HepG2 (cell line): ENCODE measurements around the gene FOSL2. TPM values are rescaled to one million over a fixed set of nuclear protein-coding genes. Genes with fewer than 3 reads are reported as not detected.

Experiments
- ATF7 ChIP-seq, 2 experiments: fragments of 450-650 bp in 1 of 2; sonication (generic) in 1 of 2; formaldehyde crosslinking in 1 of 2; IDR thresholded peaks; 2 replicates each; pipeline versions ENCODE4 v1.4.0 to v1.6.1; 2016 to 2020; ENCODE audit warnings: antibody characterized with exemption in 1 of 2, mild to moderate bottlenecking in 1 of 2, missing genetic modification reagents in 1 of 2
- CENPT ChIP-seq: sonication (generic); formaldehyde crosslinking; IDR thresholded peaks from 2 replicates; pipeline ENCODE4 v1.8.0; 2022; ENCODE audit warnings: low read depth, mild to moderate bottlenecking, moderate library complexity, missing genetic modification reagents
- FOXO1 ChIP-seq: sonication (generic); formaldehyde crosslinking; IDR thresholded peaks from 2 replicates; pipeline ENCODE4 v1.4.0; 2020; ENCODE audit warnings: missing genetic modification reagents
- HOXA5 ChIP-seq: sonication (generic); formaldehyde crosslinking; IDR thresholded peaks from 2 replicates; pipeline ENCODE4 v1.4.0; 2020; ENCODE audit warnings: missing genetic modification reagents
- KLF16 ChIP-seq, 2 experiments: sonication (generic) in 1 of 2; formaldehyde crosslinking in 1 of 2; IDR thresholded peaks; 2 replicates each; pipeline versions ENCODE4 v1.6.1 to v1.8.0; 2016 to 2023; ENCODE audit warnings: missing genetic modification reagents in 2 of 2, missing compliant biosample characterization in 1 of 2
- MAFK ChIP-seq, 2 experiments: IDR thresholded peaks in 1 of 2; conservative IDR thresholded peaks in 1 of 2; 2 replicates each; pipeline ENCODE4 v1.6.1; 2011; ENCODE audit warnings: improper control_type of control experiment in 2 of 2, low read length in 2 of 2
- MTERF4 ChIP-seq: sonication (generic); formaldehyde crosslinking; IDR thresholded peaks from 2 replicates; pipeline ENCODE4 v1.8.0; 2023; ENCODE audit warnings: mild to moderate bottlenecking, missing genetic modification reagents
- NR3C1 ChIP-seq: sonication (generic); formaldehyde crosslinking; IDR thresholded peaks from 2 replicates; pipeline ENCODE4 v1.4.0; 2020; ENCODE audit warnings: missing genetic modification reagents
- RAD21 ChIP-seq: fragments of 450-650 bp; formaldehyde crosslinking; IDR thresholded peaks from 2 replicates; pipeline ENCODE4 v1.5.0; 2020; ENCODE audit warnings: mild to moderate bottlenecking
- SATB2 ChIP-seq: sonication (generic); formaldehyde crosslinking; IDR thresholded peaks from 2 replicates; pipeline ENCODE4 v1.5.0; 2020; ENCODE audit warnings: missing genetic modification reagents
- SOX13 ChIP-seq, 3 experiments: fragments of 450-650 bp in 1 of 3; sonication (generic) in 1 of 3; formaldehyde crosslinking in 1 of 3; IDR thresholded peaks in 2 of 3; conservative IDR thresholded peaks in 1 of 3; 2 replicates each; pipeline versions ENCODE4 v1.5.0 to v1.6.1; 2016 to 2020; ENCODE audit warnings: antibody characterized with exemption in 1 of 3, mild to moderate bottlenecking in 1 of 3, missing compliant biosample characterization in 1 of 3, missing genetic modification reagents in 1 of 3, moderate library complexity in 1 of 3
- ZBED4 ChIP-seq: sonication (generic); formaldehyde crosslinking; IDR thresholded peaks from 2 replicates; pipeline ENCODE4 v1.4.0; 2020; ENCODE audit warnings: missing genetic modification reagents, borderline replicate concordance
- ZBTB4 ChIP-seq: sonication (generic); formaldehyde crosslinking; IDR thresholded peaks from 2 replicates; pipeline ENCODE4 v1.4.0; 2020; ENCODE audit warnings: missing genetic modification reagents, mild to moderate bottlenecking, borderline replicate concordance
- ZNF101 ChIP-seq: sonication (generic); formaldehyde crosslinking; IDR thresholded peaks from 2 replicates; pipeline ENCODE4 v1.4.0; 2020; ENCODE audit warnings: mild to moderate bottlenecking, low read depth, missing genetic modification reagents, borderline replicate concordance
- ZNF260 ChIP-seq: sonication (generic); formaldehyde crosslinking; IDR thresholded peaks from 2 replicates; pipeline ENCODE4 v1.4.0; 2020; ENCODE audit warnings: missing genetic modification reagents, low read depth, mild to moderate bottlenecking, borderline replicate concordance
- ZNF574 ChIP-seq: sonication (generic); formaldehyde crosslinking; IDR thresholded peaks from 2 replicates; pipeline ENCODE4 v1.4.0; 2020; ENCODE audit warnings: missing genetic modification reagents
- ZNF724P ChIP-seq: sonication (generic); formaldehyde crosslinking; IDR thresholded peaks from 2 replicates; pipeline ENCODE4 v1.8.0; 2022; ENCODE audit warnings: missing genetic modification reagents, borderline replicate concordance
- polyA plus RNA-seq, 8 experiments: library from polyadenylated mRNA; depleted of rRNA in 3 of 8; stranded (reverse) in 7 of 8; unstranded in 1 of 8; fragments of >200 nt; fragmentation: Illumina TruSeq in 4 of 8; extraction: Trizol in 4 of 8; gene quantifications; 2 replicates each; pipeline versions ENCODE4 v1.2.1 to v1.2.3, GENCODE V29; 2011 to 2016; ENCODE audit warnings: low read depth in 4 of 8, missing spikeins in 1 of 8, mixed read lengths in 1 of 8; ENCODE audit not compliant: insufficient read depth in 1 of 8
- total RNA-seq, 5 experiments: library from RNA; depleted of rRNA; stranded (reverse); fragments of >200 nt; fragmentation: Illumina TruSeq; extraction: Trizol; gene quantifications; 2 replicates each; pipeline ENCODE4 v1.2.3, GENCODE V29; 2016; ENCODE audit warnings: low read depth in 1 of 5

Gene FOSL2
- total and polyA plus RNA-seq, 2 of the 13 experiments (the other 11 are each of a cell fraction or from before 2014, with no cell fraction given), result 3.4 to 18.1 TPM

GRCh38 chr2:28390241-28390745, 2.4 kb upstream of the FOSL2 start (continued):
- TF ChIP-seq ZBED4 (CRISPR knock-in tag) (no peak), MTERF4 (CRISPR knock-in tag) (0 out of 2 replicates have a peak, but pooled peaks have one; percentile 18), ZNF101 (no peak), ZNF260 (no peak), KLF16 (CRISPR knock-in tag; IDR thresholded peaks at IDR 0.05) (peak in 1 of 2 experiments; percentile 66; a peak in 2 of 4 replicates), SATB2 (CRISPR knock-in tag) (no peak), ATF7 (IDR thresholded peaks at IDR 0.05) (no peak), ATF7 (CRISPR knock-in tag; IDR thresholded peaks at IDR 0.05) (no peak), SOX13 (IDR thresholded peaks at IDR 0.05) (no peak), SOX13 (CRISPR knock-in tag; conservative IDR thresholded peaks at IDR 0.05 in 1 of 2, IDR thresholded peaks at IDR 0.05 in 1 of 2) (no peak; a peak in 1 of 4 replicates), ZBTB4 (0 out of 2 replicates have a peak, but pooled peaks have one; percentile 49), ZNF724P (CRISPR knock-in tag) (no peak), ZNF574 (peak; percentile 96), MAFK (conservative IDR thresholded peaks at IDR 0.05 in 1 of 2, IDR thresholded peaks at IDR 0.05 in 1 of 2; ENCODE audit: low read length in 2 of 2) (no peak), HOXA5 (peak; percentile 43; the same call in 1 of the 2 replicates), RAD21 (CRISPR knock-in tag) (0 out of 2 replicates have a peak, but pooled peaks have one; percentile 11), NR3C1 (CRISPR knock-in tag) (no peak), FOXO1 (CRISPR knock-in tag) (no peak), CENPT (CRISPR knock-in tag) (peak; percentile 21; the same call in 1 of the 2 replicates)
